Stimulated activated CD4-positive, alpha-beta T cell treated with anti-CD3 and anti-CD28 coated beads, Interleukin-1b, Interleukin-23, amount 100 ng/mL, for 24 hours (primary cell): ENCODE results near the gene TAS2R60.
"Not testable (repeated sequence)": the region's sequence is repeated elsewhere in the genome, so short reads cannot be mapped to it uniquely, and the experiment has no call there.

Experiments used
- DNase-seq, 4 experiments: peaks; one replicate each; pipeline ENCODE4 v3.0.0-alpha.2; 2020; ENCODE audit warnings: low read depth in 4 of 4, low spot score in 1 of 4

Gene TAS2R60

GRCh38 chr7:143410521-143411004 lies 32.7 kb upstream of the TAS2R60 start:
- DNase-seq, result no peak

- no peak for DNase-seq
Measured at GRCh38 chr7:143411976-143412708, 31.1 kb upstream of the TAS2R60 start.

DNA sequence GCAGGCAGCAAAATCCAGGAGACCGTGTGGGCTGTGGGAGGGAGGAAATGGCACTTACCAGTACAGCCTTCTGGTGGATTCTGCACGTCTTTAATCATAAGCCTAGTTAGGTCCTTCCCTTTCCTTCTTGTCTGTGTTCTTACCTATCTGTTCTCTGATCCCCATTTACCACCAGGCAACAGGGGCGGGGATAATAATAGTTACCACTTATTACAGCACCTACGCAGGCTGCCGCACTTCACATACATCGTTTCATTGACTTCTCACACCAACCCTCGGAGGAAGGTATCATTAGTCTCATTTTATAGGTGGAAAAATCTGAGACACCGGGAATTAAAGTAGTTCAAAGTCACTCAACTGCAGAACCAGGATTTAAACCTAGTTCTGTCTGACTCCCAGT lies 30.1 kb upstream of the TAS2R60 start:
- no peak for DNase-seq

DNA sequence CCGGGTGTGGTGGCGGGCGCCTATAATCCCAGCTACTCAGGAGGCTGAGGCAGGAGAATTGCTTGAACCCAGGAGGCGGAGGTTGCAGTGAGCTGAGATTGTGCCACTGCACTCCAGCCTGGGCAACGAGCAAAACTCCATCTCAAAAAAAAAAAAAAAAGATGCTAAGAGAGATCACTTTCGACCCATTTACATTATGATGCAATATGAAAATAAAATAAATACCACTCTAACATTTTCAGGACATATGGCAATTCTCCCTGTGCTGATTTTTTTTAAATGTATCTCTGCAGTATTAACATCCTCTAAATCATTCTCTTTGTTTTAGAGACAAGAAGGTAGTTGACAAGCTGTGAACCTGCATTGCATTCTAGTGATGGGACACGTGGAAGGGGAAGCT lies 28.0 kb upstream of the TAS2R60 start:
- DNase-seq, result not testable (repeated sequence)

GRCh38 chr7:143415742-143416397 lies 27.4 kb upstream of the TAS2R60 start:
- no peak for DNase-seq

GRCh38 chr7:143416565-143417149 lies 26.6 kb upstream of the TAS2R60 start:
- no peak for DNase-seq

- DNase-seq, result no peak
Measured at GRCh38 chr7:143417734-143418383, 25.4 kb upstream of the TAS2R60 start.

GRCh38 chr7:143418681-143419458 lies 24.4 kb upstream of the TAS2R60 start:
- DNase-seq, result no peak

- no peak for DNase-seq
Measured at GRCh38 chr7:143419880-143420279, 23.4 kb upstream of the TAS2R60 start.

- not testable (repeated sequence) for DNase-seq
Measured at GRCh38 chr7:143420624-143421023, 22.6 kb upstream of the TAS2R60 start.

DNA sequence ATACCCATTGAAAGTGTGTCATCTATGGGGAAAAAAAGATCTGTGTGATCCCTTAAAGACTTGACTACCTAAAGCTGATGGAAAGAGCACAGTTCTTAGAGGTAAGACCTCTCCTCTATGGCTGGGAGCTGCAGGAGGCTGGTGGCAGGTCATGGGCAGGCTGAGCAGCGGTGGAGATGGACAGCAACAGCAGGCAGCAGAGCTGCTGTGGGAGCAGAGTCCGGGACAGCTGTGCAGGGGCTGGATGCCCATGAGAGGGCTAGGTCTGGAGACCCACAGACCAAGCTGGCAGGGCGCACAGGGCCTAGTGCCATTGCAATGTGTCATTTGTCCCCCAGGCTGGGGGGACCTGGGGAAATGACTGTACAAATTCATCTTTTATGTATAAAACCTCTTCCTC lies 21.2 kb upstream of the TAS2R60 start:
- DNase-seq, result no peak

DNA sequence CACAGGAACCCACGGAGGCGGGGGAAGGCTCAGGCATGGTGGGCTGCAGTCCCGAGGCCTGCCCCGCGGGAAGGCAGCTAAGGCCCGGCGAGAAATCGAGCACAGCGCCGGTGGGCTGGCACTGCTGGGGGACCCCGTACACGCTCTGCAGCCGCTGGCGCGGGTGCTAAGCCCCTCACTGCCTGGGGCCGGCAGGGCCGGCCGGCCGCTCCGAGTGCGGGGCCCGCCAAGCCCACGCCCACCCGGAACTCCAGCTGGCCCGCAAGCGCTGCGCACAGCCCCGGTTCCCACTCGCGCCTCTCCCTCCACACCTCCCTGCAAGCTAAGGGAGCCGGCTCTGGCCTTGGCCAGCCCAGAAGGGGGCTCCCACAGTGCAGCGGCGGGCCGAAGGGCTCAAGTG lies 18.8 kb upstream of the TAS2R60 start:
- DNase-seq, result not testable (repeated sequence)

DNA sequence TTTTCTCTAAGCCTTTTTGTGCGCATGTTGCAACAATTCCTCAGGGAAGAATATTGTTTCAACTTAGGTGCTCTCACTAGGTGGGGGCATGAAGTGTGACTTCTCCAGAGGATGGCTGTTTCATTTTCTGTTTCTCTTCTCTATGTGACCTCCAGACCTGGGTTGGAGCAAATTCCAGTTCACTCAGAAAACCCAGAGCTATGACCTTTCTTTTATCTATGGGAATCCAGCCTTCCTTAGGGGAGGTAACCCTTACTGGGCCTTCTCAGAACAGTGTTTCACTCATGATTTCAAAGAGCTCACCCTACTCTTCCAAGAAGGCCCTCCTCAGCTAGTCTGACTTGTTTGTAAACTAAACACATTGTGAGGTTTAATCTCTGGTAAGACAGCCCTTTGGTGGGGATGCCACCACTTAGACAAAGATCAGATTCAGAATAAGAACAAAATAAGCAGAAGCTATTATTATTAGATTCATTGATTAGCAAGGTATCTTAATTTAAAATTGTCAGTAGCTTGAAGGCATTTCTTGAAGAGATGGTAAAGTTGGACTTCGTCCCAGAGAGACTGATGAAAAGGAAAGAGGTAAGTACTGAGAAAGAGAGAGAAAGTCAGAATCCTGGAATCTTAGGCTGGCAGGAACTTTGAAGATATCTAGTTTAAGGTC lies 16.6 kb upstream of the TAS2R60 start:
- DNase-seq, result no peak

DNA sequence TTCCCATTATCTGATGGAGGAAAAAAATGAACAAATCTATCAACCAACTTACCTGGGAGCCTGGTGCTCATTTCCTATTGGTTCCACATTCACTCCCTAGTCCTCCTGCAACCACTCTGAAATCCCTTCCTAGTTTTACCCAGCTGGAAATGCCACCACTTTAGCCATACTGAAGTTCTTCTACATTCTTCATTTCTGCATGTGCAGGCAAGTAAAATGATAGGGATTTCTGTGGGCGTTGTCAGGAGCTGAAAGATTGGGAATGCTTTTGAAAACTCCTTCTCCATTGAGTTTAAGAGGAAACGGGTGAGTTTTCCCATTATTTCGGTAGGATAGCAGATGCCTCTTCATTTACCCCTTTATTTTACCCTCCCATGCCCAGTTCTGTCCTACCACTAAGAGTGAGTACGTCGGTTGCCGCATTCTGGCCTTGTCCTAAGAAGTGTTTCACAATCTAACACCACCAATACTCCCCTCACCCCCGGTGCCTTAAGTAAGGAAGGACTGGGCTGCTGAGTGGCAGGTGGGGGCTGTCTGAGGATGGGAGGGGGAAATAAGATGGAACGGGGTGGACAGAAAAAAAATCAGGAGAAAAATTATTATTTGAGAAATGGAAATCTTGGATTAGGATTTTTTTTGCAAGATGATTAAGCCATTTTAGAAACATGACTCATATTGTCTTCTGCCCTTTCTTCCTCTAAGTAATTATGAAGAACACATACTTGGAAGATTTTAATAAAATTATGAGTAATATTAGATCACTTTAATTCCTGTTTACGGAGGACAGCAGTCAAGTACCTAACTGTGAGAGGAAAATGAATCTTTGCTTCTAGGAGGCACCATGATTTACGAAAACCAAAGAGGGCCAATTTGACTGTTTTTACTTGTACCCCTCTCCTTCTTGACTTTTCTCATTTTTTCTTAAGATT lies 13.2 kb upstream of the TAS2R60 start:
- DNase-seq, result no peak

DNA sequence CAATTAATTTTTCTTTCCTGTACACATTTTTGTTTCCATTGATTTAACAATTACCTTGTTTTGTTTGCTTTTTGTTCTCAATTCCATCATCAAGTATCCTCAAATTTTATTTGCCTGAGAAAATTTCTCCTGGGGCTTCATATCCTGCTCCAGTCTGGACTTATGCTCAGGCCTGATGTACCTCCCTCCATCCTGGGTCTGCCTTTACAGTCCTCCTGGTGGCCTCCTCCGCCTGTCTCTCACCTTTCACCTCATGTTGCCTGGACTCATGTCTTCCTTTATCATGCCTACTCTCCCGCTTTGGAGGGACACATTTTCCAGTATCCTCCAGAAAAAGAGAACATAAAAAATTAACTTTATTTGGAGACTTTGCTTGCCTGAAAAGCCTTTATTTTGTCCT lies 12.1 kb upstream of the TAS2R60 start:
- no peak for DNase-seq

DNA sequence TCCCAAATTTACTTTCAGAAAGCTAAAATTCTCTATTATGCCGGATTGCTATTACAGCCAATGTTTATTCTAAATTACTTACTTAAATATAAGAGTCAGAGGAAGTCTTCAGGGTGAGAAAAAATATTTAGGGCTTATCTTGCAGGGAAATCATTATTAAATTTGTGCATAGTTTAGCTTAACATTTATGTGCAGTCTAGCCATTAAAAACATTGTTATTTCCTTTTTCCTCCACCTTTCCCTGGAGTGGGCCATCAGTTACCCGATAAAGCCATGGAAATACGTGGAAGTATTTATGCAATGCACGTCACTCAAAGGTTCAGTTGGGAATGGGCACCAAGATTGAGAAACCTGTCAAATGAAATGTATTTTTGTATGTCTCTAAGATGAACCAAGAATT lies 9.5 kb upstream of the TAS2R60 start:
- no peak for DNase-seq

GRCh38 chr7:143434660-143435059 lies 8.6 kb upstream of the TAS2R60 start:
- no peak for DNase-seq

DNA sequence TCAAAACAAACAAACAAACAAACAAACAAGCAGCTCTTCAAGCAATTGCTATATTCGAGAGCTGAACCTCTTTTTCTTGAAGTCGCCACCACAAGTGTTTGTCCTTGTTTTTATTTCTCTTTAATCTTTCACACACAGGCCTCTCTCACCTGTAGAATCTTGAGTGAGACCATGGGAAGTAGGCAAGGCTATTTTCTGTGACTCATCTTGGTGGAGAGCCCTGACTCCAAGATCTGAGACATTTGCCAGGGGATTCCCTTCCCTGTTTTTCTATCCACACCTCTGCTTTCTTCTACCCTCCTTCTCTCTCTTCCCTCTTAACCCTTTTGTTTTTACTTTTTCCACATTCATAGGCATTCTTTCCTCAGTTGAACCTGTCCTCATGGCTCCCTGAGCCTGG lies 8.0 kb upstream of the TAS2R60 start:
- DNase-seq, result no peak

- DNase-seq, result no peak
Measured at GRCh38 chr7:143436325-143436946, 6.8 kb upstream of the TAS2R60 start.
